GM06990 (cell line): ENCODE measurements around the gene WDR64.

Source experiments
- DNase-seq: peaks from one replicate; pipeline ENCODE4 v3.0.0-alpha.2; 2011; ENCODE audit not compliant: insufficient read length; ENCODE audit errors: extremely low read depth
- H3K27me3 ChIP-seq: replicated peaks from 2 replicates; pipeline ENCODE4 v1.6.0; 2011; ENCODE audit warnings: low read length; ENCODE audit not compliant: control insufficient read depth, insufficient read depth
- H3K36me3 ChIP-seq: 2 replicates; pipeline ENCODE4 v1.5.1; 2011; ENCODE audit warnings: low read length; ENCODE audit not compliant: control insufficient read depth, insufficient read depth
- H3K4me3 ChIP-seq: replicated peaks from 2 replicates; pipeline ENCODE4 v1.5.1; 2011; ENCODE audit warnings: low read depth, mild to moderate bottlenecking, control low read depth, low read length
- CTCF ChIP-seq: IDR thresholded peaks from 2 replicates; pipeline ENCODE4 v1.5.1; 2011; ENCODE audit warnings: low read length, control low read depth, mild to moderate bottlenecking, inconsistent platforms; ENCODE audit not compliant: insufficient read depth, poor library complexity, severe bottlenecking

The WDR64 gene

GRCh38 chr1:241624935-241625334 lies 27.1 kb upstream of the WDR64 start:
- Histone ChIP-seq H3K27me3 (no peaks in the 10 kb centered on the region), H3K4me3 (no peak overlapping the region), H3K36me3 (no peaks in the 10 kb centered on the region)
- no peak for DNase-seq
- TF ChIP-seq CTCF: no peak

- Histone ChIP-seq H3K27me3 (no peaks in the 10 kb centered on the region), H3K36me3 (no peaks in the 10 kb centered on the region), H3K4me3 (no peak overlapping the region)
- no peak for DNase-seq
- peak; percentile 51 for TF ChIP-seq CTCF
Observed at GRCh38 chr1:241627453-241628259, 24.4 kb upstream of the WDR64 start.

- H3K4me3 ChIP-seq: no peak overlapping the region
- no peak for TF ChIP-seq CTCF
- no peak for DNase-seq
- no peaks in the 10 kb centered on the region for H3K36me3 ChIP-seq
- H3K27me3 ChIP-seq: no peaks in the 10 kb centered on the region
Observed at GRCh38 chr1:241630005-241630404, 22.1 kb upstream of the WDR64 start.

GRCh38 chr1:241630476-241630875 lies 21.6 kb upstream of the WDR64 start:
- no peaks in the 10 kb centered on the region for H3K27me3 ChIP-seq
- no peak overlapping the region for H3K4me3 ChIP-seq
- DNase-seq: no peak
- H3K36me3 ChIP-seq: no peaks in the 10 kb centered on the region
- no peak for TF ChIP-seq CTCF

GRCh38 chr1:241630899-241631298 lies 21.2 kb upstream of the WDR64 start:
- no peak for TF ChIP-seq CTCF
- no peak overlapping the region for H3K4me3 ChIP-seq
- no peak for DNase-seq
- H3K27me3 ChIP-seq: no peaks in the 10 kb centered on the region
- no peaks in the 10 kb centered on the region for H3K36me3 ChIP-seq

- no peak overlapping the region for H3K4me3 ChIP-seq
- no peaks in the 10 kb centered on the region for H3K36me3 ChIP-seq
- H3K27me3 ChIP-seq: no peaks in the 10 kb centered on the region
- DNase-seq: no peak
- no peak for TF ChIP-seq CTCF
Observed at GRCh38 chr1:241631674-241632073, 20.4 kb upstream of the WDR64 start.
